ENCODE data around the gene IPPK.

The IPPK gene

GRCh38 chr9:92704528-92704927, 34.6 kb upstream of the IPPK start:
- TF ChIP-seq CTCF (IDR thresholded peaks at IDR 0.05; ENCODE audit: control extremely low read depth, extremely low read depth, low read depth, missing control alignments): no peak
- POLR2A ChIA-PET: no interaction called here
- no peak for DNase-seq (ENCODE audit: extremely low spot score)
- CTCF ChIA-PET: interaction anchor here (1.0 to 2.4 kb wide), 7 partner anchors 10 to 566 kb away, joined by 3 to 9 read pairs (median 5); no protein-coding TSS in a partner anchor

- no peak for DNase-seq (ENCODE audit: extremely low spot score)
- CTCF ChIA-PET: interaction anchor here (2.0 kb wide), 1 partner anchor 10 kb away, joined by 9 read pairs; no protein-coding TSS in a partner anchor
- no peak for TF ChIP-seq CTCF (IDR thresholded peaks at IDR 0.05; ENCODE audit: control extremely low read depth, extremely low read depth, low read depth, missing control alignments)
- POLR2A ChIA-PET: no interaction called here
Measured at GRCh38 chr9:92696619-92697018, 26.7 kb upstream of the IPPK start.

GRCh38 chr9:92686954-92687353, 17.0 kb upstream of the IPPK start:
- no peak for DNase-seq (ENCODE audit: extremely low spot score)
- ChIA-PET POLR2A (no interaction called here), CTCF (interaction anchor here (1.6 kb wide), 1 partner anchor 30 kb away, joined by 5 read pairs; no protein-coding TSS in a partner anchor)
- no peak for TF ChIP-seq CTCF (IDR thresholded peaks at IDR 0.05; ENCODE audit: control extremely low read depth, extremely low read depth, low read depth, missing control alignments)

GRCh38 chr9:92685022-92685421, 15.1 kb upstream of the IPPK start:
- POLR2A ChIA-PET: no interaction called here
- CTCF ChIA-PET: interaction anchor here (1.0 to 1.1 kb wide), 2 partner anchors 22 to 545 kb away, joined by 3 read pairs; no protein-coding TSS in a partner anchor
- DNase-seq (ENCODE audit: extremely low spot score): no peak
- no peak for TF ChIP-seq CTCF (IDR thresholded peaks at IDR 0.05; ENCODE audit: control extremely low read depth, extremely low read depth, low read depth, missing control alignments)

GRCh38 chr9:92682269-92682668, 12.3 kb upstream of the IPPK start:
- ChIA-PET CTCF (no interaction called here), POLR2A (no interaction called here)
- no peak for DNase-seq (ENCODE audit: extremely low spot score)
- TF ChIP-seq CTCF (IDR thresholded peaks at IDR 0.05; ENCODE audit: control extremely low read depth, extremely low read depth, low read depth, missing control alignments): no peak

- POLR2A ChIA-PET: no interaction called here
- no peak for TF ChIP-seq CTCF (IDR thresholded peaks at IDR 0.05; ENCODE audit: control extremely low read depth, extremely low read depth, low read depth, missing control alignments)
- no peak for DNase-seq (ENCODE audit: extremely low spot score)
- CTCF ChIA-PET: no interaction called here
Measured at GRCh38 chr9:92680166-92681119, 10.5 kb upstream of the IPPK start.

Measured in GM10248 (cell line).